NCI-H2029 (cell line): Measurements from ENCODE around the gene MICAL1.
"Not testable (repeated sequence)": the region's sequence is repeated elsewhere in the genome, so short reads cannot be mapped to it uniquely, and the experiment has no call there.

ENCODE experiments used
- DNase-seq: peaks from one replicate; lab custom pipeline; 2025; lab: John Stamatoyannopoulos, UW

Gene MICAL1

GRCh38 chr6:109475625-109476024 lies 20.1 kb upstream of the MICAL1 start:
- no peak for DNase-seq

DNA sequence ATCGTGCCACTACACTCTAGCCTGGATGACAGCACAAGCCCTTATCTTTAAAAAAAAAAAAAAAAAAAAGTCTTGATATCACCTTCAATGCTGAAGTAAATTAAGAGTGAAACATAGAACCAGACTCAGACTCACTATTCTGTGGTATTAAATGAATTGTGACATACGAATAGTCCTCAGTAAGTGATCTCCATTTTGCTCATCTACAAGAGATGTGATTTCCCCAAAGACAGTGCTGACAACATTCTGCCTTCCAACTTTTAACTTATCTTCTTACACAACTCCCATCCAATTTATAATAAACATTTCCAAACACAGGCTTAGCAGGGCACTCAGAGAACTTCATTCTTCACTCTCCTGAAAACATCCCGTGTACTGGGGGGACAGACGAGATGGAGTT lies 19.4 kb upstream of the MICAL1 start:
- DNase-seq: no peak

GRCh38 chr6:109473120-109473519 lies 17.5 kb upstream of the MICAL1 start:
- no peak for DNase-seq

- no peak for DNase-seq
Observed at GRCh38 chr6:109472132-109472995, 16.8 kb upstream of the MICAL1 start.

GRCh38 chr6:109471105-109471810 lies 15.7 kb upstream of the MICAL1 start:
- no peak for DNase-seq

GRCh38 chr6:109469591-109470189 lies 14.1 kb upstream of the MICAL1 start:
- no peak for DNase-seq

DNA sequence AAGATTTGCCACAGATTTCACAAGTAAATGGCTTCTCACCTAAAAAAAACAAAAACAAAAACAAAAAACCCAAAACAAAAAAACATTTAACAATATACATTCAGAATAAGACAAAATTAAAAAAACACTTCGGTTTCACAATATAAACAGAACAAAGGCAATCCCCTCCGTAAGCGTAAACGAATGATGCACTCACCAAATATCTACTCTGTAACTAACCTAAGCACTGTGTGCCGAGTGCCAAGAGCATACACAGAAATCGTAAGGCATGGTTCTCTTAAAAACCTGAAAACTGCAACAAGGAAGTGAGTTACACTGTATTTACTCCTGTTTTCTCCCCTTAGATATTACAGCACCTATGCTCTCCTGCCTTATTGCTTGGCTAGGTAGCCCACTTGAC lies 12.1 kb upstream of the MICAL1 start:
- no peak for DNase-seq

DNA sequence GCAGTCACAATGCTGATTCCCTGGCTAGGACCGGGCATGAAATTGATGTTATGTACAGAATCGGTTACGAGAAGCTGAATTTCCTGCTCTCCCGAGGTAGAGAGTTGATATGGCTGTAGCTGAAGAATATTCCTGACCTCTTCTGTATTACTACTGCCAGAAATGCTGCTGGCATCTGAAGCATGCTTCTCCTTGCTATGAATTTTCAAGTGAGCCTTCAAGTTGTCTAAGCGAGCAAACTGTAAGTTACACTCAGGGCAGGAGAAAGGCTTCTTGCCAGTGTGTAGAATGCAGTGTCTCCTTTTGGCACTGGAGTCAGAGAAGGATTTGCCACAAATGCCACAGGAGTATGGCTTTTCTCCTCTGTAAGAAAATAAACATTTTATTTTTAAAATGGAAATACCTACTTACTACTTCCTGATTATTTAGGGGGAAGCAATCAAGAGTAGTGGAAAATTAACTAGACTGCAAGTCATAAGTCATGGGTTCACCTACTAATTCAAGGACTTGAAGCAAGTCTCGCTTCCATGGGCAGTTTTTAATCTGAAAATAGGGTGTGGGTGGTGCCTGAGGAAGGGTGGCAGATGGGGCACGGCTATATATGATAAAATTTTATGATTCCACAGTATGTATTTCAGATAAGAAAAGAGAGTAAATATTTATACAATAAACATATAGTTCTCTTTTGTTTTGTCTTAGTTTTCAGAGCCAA lies 10.8 kb upstream of the MICAL1 start:
- no peak for DNase-seq

DNA sequence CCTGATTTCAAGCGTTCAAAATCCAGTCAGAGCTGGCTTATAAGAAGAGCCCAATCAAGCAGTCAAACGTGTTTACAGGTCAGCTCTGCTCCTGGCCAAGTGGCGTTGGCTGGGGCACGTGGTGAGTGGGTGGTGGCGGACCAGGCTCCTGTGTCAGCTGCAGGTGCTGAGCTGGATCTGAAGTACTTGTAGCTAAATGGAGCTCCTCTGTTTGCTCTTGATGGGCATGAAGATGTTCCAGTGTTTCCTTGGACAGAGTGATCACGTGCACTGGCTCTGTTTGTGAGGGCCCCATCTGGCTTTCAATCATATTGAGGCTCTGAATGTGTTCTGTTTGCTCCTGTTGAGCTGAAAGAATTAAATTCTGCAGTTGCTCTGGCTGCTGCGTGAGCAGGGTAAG lies 10.2 kb upstream of the MICAL1 start:
- peak; percentile 99 for DNase-seq

GRCh38 chr6:109461733-109462526 lies 6.4 kb upstream of the MICAL1 start:
- no peak for DNase-seq

- not testable (repeated sequence) for DNase-seq
Observed at GRCh38 chr6:109461205-109461604, 5.6 kb upstream of the MICAL1 start.

DNA sequence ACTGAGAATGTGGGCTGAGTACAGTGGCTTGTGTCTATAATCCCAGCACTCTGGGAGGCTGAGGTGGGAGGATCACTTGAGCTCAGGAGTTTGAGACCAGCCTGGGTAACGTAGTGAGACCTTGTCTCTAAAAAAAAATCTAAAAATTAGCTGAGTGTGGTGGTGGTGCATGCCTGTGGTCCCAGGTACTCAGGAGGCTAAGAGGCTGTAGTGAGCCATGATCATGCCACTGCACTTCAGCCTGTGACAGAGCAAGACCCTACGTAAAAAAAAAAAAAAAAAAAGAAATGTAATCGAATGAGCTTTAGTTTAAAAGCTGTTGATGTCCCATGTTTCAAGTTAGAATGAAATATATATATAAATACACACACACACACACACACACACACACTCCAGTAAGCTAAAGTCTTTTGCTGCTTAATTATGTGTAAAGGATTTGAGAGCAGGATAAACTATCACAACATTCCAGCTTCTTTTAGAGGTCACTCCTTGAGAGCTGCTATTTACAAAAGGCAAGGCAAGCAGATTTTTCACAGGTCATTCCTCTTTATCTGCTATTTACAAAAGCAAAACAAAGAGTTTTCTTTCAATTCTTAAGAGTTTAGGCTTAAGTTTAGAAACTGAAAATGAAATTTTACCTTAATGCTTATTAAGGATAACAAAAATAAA lies 4.7 kb upstream of the MICAL1 start:
- no peak for DNase-seq

GRCh38 chr6:109458774-109459531 lies 3.4 kb upstream of the MICAL1 start:
- no peak for DNase-seq

- no peak for DNase-seq
Observed at GRCh38 chr6:109457562-109457996, 2.0 kb upstream of the MICAL1 start.

GRCh38 chr6:109456710-109457561 lies 1.4 kb upstream of the MICAL1 start:
- no peak for DNase-seq

DNA sequence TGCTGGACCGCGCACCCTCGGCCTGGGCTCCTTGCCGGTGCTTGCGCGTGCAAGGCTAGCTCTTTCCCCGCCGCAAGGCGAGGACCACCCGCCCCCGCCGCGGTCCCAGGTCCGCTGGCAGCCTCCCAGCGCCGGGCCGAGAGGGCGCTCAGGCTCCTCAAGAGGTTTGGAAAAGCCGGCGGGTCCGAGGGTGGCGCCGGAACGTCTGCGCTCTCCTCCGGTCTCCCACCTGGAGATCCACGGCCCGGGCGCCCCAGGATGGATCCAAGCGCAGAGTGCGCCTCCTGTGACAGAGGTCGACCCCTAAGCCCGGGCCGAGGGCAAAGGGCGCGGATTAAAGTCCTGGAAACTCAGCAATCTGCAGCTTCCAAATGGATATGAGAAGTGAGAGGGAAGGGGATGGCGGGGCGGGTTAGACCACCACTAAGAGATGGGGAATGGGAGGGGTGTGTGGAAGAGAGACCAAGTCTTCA lies 575 bp upstream of the MICAL1 start:
- DNase-seq: peak; percentile 44

DNA sequence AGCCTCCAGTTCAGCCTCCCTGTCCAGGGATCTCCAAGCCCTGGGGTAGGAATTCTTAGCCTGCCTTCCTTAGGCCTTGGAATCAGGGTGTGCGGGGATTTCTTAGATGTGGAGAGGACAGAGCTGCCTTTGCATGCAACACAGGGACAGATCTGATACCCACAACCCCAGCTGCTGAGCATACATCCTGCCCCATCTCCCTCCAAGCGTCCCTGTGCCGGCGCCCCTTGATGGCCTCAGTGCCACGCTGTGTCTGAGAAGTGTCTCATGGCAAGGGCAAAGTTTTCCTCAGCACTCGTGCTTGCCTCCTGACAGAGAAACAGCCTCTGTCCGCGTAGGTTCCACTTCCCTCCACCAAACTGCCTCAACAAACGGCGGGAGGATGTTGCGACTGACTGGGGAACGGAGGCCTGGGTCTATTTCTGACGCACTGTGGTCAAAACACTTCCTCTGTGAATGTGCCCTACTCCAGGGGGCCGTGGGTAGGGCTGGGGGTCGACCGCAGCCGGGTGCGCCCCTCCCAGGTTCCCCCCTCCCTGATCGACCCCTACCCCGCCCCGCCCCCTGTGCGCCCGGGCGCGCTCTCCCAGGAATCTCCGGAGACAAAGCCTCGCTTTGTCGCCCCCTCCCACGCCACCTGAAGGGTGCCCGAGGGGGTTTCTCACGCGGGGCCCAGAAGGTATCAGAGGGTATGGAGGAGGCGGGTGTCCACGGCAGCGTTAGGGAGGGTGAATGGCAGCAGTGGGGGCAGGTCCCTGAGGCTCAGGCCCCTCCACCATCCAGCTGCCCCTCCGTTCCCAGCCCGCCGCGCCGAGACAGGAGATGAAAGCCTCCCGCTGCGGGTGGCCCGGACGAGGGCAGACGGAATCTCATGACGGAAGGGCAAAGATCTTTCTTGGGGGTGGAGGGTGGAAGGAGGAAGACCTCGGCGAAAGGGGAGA lies 806 bp downstream of the MICAL1 start:
- DNase-seq: no peak
